Effector memory CD4-positive, alpha-beta T cell (primary cell): ENCODE measurements around the gene HSDL1.
A peak's percentile ranks its signal among the peaks of the same experiment; 100 is the strongest.

ENCODE experiments used
- DNase-seq, 3 donors: peaks; one replicate each; pipeline ENCODE4 v3.0.0-alpha.2; 2020
- H3K27ac ChIP-seq: 2 replicates; pipeline ENCODE4 v1.7.0; 2013; ENCODE audit warnings: mild to moderate bottlenecking, low read length, moderate library complexity; ENCODE audit not compliant: insufficient read depth, poor library complexity, severe bottlenecking
- H3K27me3 ChIP-seq: replicated peaks from 2 replicates; pipeline ENCODE4 v1.7.0; 2013; ENCODE audit warnings: mild to moderate bottlenecking, low read length; ENCODE audit not compliant: insufficient read depth, control insufficient read depth, poor library complexity, severe bottlenecking
- H3K36me3 ChIP-seq: 2 replicates; pipeline ENCODE4 v1.7.0; 2013; ENCODE audit warnings: mild to moderate bottlenecking, low read length, moderate library complexity; ENCODE audit not compliant: control insufficient read depth, insufficient read depth
- H3K4me1 ChIP-seq: 2 replicates; pipeline ENCODE4 v1.7.0; 2013; ENCODE audit warnings: low read length, mild to moderate bottlenecking; ENCODE audit not compliant: control insufficient read depth, insufficient read depth, poor library complexity, severe bottlenecking
- H3K4me3 ChIP-seq: 2 replicates; pipeline ENCODE4 v1.7.0; 2013; ENCODE audit warnings: low read length, low read depth, mild to moderate bottlenecking; ENCODE audit not compliant: insufficient read depth, poor library complexity, severe bottlenecking
- H3K9me3 ChIP-seq: 2 replicates; pipeline ENCODE4 v1.7.0; 2013; ENCODE audit warnings: mild to moderate bottlenecking, low read length, moderate library complexity; ENCODE audit not compliant: control insufficient read depth
- total RNA-seq, 3 donors: gene quantifications; one replicate each; lab custom pipeline; 2026; lab: John Stamatoyannopoulos, UW

HSDL1 gene
- total RNA-seq: 12.4 to 19.2 (median 17.4) reads per million in 3 donors

DNA sequence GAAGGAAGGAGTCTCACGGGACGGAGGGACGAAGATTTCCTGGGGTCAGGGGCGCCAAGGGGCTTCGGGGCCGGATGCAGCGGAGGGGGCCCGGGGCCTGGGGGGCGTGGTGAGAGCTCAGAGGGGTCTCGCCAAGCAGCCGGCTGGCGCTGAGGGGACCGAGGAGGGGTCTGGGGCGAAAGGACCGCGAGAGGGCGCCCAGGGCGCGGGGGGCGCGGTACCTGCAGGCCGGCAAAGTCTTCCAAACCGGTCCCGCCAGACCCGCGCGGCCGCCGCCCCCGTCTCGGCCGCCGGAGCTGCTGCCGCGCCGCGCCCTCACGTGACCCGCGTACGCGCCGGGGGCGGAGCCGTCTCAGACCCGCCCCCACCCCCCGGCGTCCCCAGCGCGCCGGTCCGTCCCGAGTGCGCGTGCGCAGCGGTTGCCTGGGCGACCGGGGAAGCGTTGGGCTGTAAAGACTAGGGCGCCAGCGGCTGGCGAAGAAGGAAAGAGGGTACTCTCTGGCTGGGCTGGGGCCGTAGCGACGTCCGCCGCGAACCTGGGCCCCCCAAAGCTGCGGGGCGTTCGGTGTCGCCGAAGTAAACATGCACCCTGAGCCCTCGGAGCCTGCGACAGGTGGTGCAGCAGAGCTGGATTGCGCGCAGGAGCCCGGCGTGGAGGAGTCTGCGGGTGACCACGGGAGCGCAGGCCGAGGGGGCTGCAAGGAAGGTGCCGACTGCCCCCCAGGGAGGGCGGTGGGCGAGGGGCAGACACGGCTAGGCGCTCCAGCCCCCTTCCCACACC lies at the start of gene HSDL1, which contains the start of gene DNAAF1:
Gene HSDL1 (minus strand): TSS at position 319 of the 781 bp plus-strand sequence. CDS start 13,856 bp downstream, outside the sequence.
Gene DNAAF1 (plus strand): TSS at position 450 of the 781 bp plus-strand sequence. CDS start 133 bp downstream, at position 583.
- H3K27ac ChIP-seq: peak within 1 kb of the TSS; percentile 74
- peaks cover 8% of the 10 kb centered on the region for H3K4me1 ChIP-seq
- no peaks in the 10 kb centered on the region for H3K9me3 ChIP-seq
- peak within 1 kb of the TSS; percentile 95 for H3K4me3 ChIP-seq
- peak; percentile 89 to 94 (median 93) for DNase-seq
- H3K27me3 ChIP-seq: peaks cover 5% of the 10 kb centered on the region
- H3K36me3 ChIP-seq: no peaks in the 10 kb centered on the region

DNA sequence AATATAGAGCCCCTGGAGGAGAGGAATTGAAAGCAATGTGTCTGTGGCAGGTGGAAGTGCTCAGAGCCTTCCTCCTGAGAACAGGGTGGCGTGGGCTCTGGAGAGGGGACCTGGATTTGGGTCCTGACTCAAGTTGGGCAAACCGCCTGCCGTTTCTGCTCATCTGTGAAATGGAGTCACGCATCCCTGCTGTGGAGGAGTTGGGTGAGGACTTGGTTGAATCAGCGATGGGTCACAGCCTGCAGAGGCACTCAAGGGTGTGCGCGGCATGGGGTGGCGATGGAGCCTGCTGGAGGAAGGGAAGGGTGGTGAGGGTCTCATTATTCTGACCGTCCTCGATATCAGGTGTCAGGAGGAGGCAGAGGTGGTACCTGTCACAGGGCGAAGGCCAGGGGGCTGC lies 49.0 kb upstream of the HSDL1 start:
- Histone ChIP-seq H3K27ac (no peak overlapping the region), H3K4me3 (no peak overlapping the region), H3K36me3 (no peaks in the 10 kb centered on the region), H3K27me3 (no peaks in the 10 kb centered on the region), H3K4me1 (peaks cover 3% of the 10 kb centered on the region), H3K9me3 (no peaks in the 10 kb centered on the region)
- no peak for DNase-seq

DNA sequence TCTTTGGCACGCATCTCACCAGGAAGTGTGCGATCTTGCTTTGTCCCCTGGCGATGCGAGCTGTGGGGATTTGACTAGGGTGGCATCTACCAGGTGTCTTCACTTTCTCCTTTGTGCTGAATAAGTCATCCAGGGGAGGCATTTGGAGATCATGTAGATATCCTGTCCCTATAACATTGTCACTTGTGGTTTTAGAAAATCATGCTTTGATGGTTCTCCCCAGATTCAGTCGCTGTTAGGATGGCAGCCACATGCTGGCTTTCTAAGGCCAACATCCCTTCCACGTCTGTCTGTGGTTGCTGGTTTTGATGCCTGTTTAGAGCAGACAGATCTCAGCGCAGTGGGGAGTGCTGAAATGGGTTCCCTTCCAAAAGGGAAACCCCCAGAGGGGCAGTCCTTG lies 48.5 kb upstream of the HSDL1 start:
- H3K27me3 ChIP-seq: no peaks in the 10 kb centered on the region
- no peaks in the 10 kb centered on the region for H3K36me3 ChIP-seq
- no peaks in the 10 kb centered on the region for H3K9me3 ChIP-seq
- peaks cover 3% of the 10 kb centered on the region for H3K4me1 ChIP-seq
- DNase-seq: no peak
- H3K27ac ChIP-seq: no peak overlapping the region
- no peak overlapping the region for H3K4me3 ChIP-seq

DNA sequence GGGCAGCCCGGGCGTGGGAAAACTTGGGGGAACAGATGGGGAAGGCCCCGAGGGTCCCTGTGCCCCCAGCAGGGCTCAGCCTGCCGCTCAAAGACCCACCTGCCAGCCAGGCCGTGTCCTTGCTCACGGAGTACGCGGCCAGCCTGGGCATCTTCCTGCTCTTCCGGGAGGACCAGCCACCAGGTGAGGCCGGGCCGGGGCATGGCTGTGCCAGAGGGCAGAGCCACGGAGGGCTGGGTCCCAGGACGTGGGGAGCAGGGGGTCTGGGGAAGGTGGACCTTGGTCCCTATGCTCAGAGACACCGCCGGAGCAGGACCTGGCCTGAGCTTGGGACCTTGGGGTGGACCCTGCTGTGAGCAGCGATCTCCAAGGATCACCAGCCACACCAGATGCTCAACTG lies 46.5 kb upstream of the HSDL1 start:
- peaks cover 3% of the 10 kb centered on the region for H3K4me1 ChIP-seq
- no peaks in the 10 kb centered on the region for H3K27me3 ChIP-seq
- no peak overlapping the region for H3K27ac ChIP-seq
- no peak for DNase-seq
- no peak overlapping the region for H3K4me3 ChIP-seq
- H3K36me3 ChIP-seq: no peaks in the 10 kb centered on the region
- no peaks in the 10 kb centered on the region for H3K9me3 ChIP-seq

DNA sequence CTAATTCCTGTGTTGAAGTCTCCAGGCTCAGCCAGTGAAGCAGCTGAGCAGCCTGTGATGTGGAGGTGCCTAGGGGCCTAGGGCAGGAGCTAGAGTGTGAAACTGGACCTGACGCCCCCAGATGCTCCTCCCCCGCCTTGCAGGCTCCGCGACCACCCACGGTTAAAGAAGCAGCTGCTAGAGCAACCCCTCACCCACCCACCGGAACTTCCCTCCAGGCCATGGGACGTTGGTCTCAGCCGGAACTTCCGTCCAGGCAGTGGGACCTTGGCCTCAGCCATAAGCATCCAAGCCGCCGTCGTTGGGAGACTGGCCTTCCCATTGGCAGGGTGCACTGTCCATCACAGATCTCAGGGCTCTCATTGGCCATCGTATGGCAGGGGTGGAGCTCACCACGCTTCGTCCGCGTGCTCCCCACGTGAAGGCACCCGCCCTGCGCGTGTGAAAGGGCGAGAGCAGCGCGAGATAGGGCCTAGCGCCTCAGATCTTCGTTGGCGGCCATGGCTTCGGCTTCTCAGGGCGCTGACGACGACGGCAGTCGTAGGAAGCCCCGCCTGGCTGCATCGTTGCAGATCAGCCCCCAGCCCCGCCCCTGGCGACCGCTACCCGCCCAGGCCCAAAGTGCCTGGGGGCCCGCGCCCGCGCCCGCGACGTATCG lies 45.9 kb upstream of the HSDL1 start, which contains the start of gene ADAD2:
Gene ADAD2 (plus strand): TSS at position 427 of the 658 bp plus-strand sequence. CDS start 74 bp downstream, at position 501.
- H3K9me3 ChIP-seq: no peaks in the 10 kb centered on the region

DNA sequence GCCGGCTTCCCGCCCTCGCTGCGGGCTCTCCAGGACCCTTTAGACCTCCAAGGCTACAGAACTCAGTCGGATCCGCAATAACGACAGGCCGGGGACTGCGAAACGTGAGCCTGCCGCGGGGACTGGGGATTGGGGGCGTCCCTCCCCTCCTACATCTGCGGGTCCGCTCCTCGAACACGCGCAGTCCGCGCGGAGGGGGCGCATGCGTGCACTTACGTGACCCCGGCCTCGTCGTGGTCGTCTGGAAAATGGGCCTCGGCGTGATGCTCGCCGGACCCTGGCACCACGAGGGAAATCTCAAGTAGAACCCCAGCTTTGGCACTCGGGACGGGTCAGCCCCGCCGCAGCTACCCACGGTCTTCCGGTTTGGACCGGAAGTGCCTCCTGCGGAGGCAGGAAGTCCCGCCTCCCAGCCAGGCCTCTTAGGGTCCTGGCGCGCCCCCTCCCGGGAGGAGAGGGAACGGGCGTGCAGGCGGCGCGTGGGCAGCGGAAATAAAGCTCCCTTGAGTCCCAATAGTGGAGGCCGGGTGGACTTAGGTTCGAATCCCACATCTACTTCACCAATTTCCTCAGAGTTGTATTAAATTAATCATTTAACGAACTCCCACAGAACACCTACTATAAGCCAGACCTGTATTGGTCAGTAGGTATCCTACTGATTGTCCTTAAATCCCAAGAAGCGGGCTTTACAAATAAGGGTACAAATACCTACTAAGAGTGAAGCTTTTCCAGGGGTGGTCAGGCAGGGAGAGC lies 41.9 kb upstream of the HSDL1 start, which contains the start of gene TAF1C:
Gene TAF1C (minus strand): TSS at position 373 of the 753 bp plus-strand sequence. CDS start 2,069 bp downstream, outside the sequence.
- Histone ChIP-seq H3K4me3 (peak within 1 kb of the TSS; percentile 82), H3K27ac (peak within 1 kb of the TSS; percentile 70), H3K36me3 (peaks cover 18% of the 10 kb centered on the region), H3K27me3 (no peaks in the 10 kb centered on the region), H3K9me3 (no peaks in the 10 kb centered on the region), H3K4me1 (peaks cover 7% of the 10 kb centered on the region)
- DNase-seq: peak; percentile 76 to 81 (median 77)

More for the DNA sequence above, 45.9 kb upstream of the HSDL1 start, which contains the start of gene ADAD2:
- no peak for DNase-seq
- Histone ChIP-seq H3K27me3 (no peaks in the 10 kb centered on the region), H3K36me3 (no peaks in the 10 kb centered on the region), H3K4me1 (peaks cover 7% of the 10 kb centered on the region), H3K27ac (no peak within 1 kb of the TSS), H3K4me3 (no peak within 1 kb of the TSS)

DNA sequence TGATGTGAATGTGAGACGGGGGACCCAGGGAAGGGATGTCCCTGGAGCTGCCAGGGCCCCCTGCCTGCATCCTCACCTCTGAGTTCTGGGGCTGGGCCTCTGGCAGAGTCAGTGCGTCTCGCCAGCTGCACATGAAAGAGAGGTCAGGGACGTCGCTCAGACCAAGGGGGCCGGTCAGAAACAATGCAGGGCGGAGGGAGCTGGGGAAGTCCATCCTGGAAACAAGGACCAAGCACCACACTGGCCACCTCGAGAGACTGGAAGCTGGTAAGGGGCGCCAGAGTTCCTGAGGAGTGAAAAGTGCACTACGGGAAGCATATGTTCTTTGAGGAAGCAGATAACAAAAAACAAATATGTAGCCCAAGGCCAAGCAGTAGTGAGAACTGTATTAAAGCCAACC lies 39.8 kb upstream of the HSDL1 start:
- H3K36me3 ChIP-seq: peaks cover 36% of the 10 kb centered on the region
- no peaks in the 10 kb centered on the region for H3K27me3 ChIP-seq
- no peak overlapping the region for H3K27ac ChIP-seq
- no peak overlapping the region for H3K4me3 ChIP-seq
- no peak for DNase-seq
- no peaks in the 10 kb centered on the region for H3K9me3 ChIP-seq
- H3K4me1 ChIP-seq: peaks cover 7% of the 10 kb centered on the region

DNA sequence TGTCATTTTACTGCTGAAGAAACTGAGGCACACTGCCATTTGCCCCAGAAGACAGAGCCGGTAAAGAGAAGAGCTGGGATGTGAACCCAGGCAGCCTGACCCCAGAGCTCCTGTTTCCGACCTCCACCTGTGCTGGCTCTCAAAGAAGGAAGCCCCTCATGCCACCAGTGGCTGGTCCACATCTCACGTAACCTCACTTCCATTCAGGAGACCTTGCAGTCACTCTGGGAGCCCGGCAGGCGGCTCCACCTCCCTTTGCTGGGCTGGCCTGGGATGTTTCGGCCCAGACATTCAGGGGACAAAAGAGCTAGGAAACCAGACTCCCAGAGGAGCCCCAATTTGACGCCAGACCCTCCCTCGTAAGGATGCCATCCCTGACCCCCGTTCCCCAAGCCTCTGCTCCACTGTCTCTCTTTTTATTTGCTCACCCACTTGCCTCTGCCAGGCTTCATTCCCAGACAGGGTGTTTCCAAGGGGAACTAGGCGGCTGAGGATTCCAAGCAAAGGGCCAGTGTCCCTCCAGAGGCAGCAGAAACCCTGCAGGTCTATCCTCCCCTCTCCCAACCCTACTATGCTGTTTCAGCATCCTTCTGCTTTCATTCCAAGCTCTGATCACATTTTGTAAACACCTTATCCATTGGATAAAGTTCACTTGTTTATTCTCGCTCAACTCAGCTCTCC lies 39.1 kb upstream of the HSDL1 start:
- DNase-seq: no peak
- H3K36me3 ChIP-seq: peaks cover 40% of the 10 kb centered on the region
- H3K27ac ChIP-seq: no peak overlapping the region
- peaks cover 7% of the 10 kb centered on the region for H3K4me1 ChIP-seq
- no peaks in the 10 kb centered on the region for H3K27me3 ChIP-seq
- H3K9me3 ChIP-seq: no peaks in the 10 kb centered on the region
- no peak overlapping the region for H3K4me3 ChIP-seq

DNA sequence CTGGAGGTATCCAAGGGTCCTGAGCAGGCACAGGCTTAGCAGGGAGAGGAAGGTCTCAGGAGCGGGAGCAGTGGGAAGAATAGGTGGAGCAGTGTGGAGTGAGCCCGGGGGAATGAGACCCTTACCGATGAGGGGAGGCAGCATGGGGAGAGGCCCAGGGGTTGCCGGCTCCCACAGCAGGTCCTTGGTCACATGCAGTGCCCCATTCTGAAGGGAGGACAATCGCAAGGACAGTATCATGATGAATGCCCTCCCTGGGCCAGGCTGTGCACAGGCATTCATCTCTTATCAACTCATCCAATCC lies 38.5 kb upstream of the HSDL1 start:
- DNase-seq: no peak
- no peak overlapping the region for H3K4me3 ChIP-seq
- H3K9me3 ChIP-seq: no peaks in the 10 kb centered on the region
- peaks cover 45% of the 10 kb centered on the region for H3K36me3 ChIP-seq
- no peaks in the 10 kb centered on the region for H3K27me3 ChIP-seq
- H3K4me1 ChIP-seq: peaks cover 7% of the 10 kb centered on the region
- H3K27ac ChIP-seq: no peak overlapping the region
